ENCODE data around the gene MRGPRX1.

DNA sequence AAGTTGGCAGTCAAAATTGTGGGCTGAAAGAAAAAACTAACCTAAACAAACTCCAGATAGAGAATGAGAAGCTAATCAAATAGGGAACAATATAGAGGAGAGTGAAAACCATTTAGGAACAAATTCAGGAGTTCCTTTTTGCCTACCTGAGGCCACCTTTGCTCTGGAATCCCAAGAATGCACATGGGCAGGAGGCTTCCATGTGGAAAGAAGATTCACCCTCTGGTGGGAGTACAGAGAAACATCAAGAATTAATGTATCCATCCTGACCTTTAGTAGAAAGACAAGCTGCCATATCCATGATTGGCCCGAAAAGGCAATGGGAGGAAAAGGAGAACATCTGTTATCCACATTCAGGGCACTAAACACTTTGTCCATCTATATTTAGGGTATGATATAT lies 35.0 kb upstream of the MRGPRX1 start:
- TF ChIP-seq CTCF (IDR thresholded peaks at IDR 0.05) (no peak), POLR2A (IDR thresholded peaks at IDR 0.05) (no peak)
